ENCODE results near the gene LARGE1.

Gene LARGE1

GRCh38 chr22:33774781-33775180, 145.5 kb downstream of the LARGE1 start:
- no peak for DNase-seq (ENCODE audit: low spot score)

DNA sequence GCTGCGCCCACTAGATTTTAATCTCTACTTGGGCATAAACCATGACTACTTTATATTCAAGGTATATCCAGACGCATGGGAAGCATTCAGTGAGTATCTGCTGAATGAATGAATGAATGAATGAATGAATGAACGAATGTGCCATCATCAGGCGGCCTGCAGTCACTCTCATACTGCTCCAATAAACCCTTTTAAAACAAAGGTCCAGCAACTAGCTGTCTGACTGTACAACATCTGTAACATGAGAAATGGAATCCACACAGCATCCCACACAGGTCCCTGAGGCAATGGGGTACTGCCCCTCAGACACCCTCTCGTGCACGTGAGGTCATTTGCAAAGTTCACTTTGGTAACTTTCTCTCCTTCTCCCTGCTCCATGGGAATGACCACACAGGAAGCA, 147.5 kb downstream of the LARGE1 start:
- DNase-seq (ENCODE audit: low spot score), result no peak

- DNase-seq (ENCODE audit: low spot score), result no peak
Observed at GRCh38 chr22:33771136-33771535, 149.1 kb downstream of the LARGE1 start.

- no peak for DNase-seq (ENCODE audit: low spot score)
Observed at GRCh38 chr22:33770723-33771122, 149.6 kb downstream of the LARGE1 start.

DNA sequence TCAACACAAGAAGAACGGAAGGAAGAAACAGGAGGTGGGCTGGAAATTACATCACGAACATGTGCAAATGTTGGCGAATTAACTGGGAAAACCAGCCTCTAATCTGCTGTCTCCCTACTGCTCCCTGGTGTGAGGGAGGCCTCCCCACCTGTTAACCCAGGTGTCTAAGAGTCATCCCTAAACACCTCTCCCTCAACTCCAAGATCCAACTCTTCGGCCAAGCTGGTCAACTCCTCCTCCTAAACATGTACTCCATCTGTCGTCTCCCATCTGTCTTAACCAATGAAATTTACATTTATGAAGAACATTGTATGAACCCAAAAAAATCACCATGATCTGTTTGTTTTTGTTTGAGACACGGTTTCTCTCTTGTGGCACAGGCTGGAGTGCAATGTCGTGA, 154.2 kb downstream of the LARGE1 start:
- no peak for DNase-seq (ENCODE audit: low spot score)

GRCh38 chr22:33758961-33759360, 161.3 kb downstream of the LARGE1 start:
- no peak for DNase-seq (ENCODE audit: low spot score)

DNA sequence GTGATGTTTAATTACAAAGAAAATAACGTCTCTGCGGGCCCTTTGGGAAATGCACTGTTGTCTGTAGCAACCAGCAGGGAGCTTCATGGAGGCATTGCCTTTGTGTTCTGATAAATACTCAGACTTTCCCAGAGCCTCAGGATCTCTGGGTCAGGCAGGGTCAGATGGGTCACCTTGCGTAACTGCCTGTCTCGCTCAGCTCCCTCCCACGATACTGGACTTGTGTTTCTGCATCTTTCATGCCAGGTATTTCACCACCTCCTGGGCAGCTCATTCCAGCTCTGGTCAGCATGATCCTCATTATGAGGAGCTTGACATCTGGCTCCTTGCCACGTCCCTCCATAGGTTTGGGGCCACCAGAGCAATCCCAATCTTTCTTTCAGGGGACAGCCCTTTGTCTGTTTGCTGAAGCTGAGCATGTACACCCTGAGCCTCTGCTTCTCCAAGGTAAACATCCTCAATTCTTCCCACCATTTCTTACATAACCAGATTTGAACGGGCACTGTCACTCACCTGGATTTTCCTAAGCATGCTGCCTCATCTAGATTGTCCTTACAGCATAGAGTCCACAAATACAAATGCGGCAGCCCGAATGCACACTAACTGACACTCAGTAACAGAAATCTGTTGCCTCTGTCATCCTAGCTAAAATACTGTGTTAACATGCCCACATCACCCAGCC, 162.3 kb downstream of the LARGE1 start:
- no peak for DNase-seq (ENCODE audit: low spot score)

DNA sequence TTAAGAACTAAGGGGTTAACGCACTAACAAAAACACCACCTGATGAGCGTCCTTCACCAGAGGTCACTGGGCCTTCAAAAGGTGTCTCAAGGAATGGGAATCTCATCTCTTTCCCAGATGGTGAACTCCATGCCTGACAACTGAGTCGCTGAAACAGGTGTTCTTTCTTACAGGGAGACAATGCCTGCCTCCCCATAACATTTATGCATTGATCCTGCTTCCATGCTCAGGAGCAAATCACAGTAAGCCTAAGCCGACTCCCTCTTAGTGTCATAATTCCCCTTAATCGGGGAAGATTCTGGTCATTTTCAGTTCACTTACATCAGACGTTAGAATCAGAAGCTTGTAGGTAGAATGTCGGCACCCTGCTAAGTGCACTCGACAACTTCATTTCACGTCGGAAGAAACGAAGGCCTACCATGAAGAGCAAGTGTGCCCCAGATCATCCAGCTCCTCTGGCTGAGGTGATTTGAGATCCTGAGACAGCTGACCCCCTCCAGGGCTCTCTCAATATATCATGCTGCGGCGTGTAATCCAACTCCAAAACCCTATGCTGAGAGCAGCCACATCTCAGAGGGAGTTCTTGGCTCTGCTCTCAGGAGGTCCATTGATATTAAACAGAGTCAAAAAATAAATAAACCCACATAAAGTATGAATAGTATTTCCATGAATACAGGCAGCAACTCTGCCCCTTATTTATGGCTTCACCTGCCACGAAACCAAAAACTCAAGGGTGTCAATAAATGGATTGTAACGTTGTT, 163.1 kb downstream of the LARGE1 start:
- no peak for DNase-seq (ENCODE audit: low spot score)

DNA sequence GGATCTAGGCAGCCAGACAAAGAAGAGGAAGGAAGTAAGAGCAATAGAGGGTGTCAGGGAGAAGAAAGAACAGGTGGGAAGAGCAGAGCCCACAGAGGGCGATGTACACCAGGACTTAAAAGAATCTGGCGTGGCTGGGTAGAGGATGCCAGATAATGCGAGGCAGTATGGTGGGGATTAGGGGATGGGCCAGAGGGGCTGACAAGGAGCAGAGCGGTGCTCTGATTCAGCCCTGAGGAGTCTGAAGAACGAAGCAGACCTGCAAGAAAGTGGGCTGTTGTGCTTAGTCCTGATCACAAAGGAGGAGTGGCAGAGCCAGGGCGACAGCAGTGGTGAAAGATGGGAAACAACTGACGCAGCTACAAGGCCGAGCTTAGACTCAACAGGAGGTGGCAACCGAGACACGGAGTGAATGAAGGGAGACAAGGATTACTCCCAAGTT, 163.7 kb downstream of the LARGE1 start:
- no peak for DNase-seq (ENCODE audit: low spot score)

DNA sequence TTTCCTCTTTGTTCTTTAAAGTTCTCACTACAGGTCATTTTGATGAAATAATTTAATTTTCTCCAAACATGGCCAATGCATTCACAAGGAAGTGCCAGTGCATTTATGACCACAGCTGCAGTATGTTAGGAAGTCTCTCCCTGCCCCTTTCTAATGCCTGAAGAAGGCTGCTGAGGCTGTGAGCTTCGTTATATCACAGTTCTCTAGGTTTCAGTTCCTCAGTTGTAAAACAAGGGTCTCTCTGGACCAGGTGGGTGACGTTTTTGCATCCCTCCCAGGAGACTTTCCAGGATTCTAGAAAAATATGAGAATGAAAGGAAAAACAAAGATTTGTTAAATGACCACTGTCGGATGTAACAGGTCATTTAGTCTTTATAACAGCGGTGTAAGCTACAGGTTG, 171.6 kb downstream of the LARGE1 start:
- no peak for DNase-seq (ENCODE audit: low spot score)

- DNase-seq (ENCODE audit: low spot score), result no peak
Observed at GRCh38 chr22:33747576-33748180, 172.6 kb downstream of the LARGE1 start.

- no peak for DNase-seq (ENCODE audit: low spot score)
Observed at GRCh38 chr22:33747029-33747428, 173.2 kb downstream of the LARGE1 start.

GRCh38 chr22:33746501-33746928, 173.8 kb downstream of the LARGE1 start:
- no peak for DNase-seq (ENCODE audit: low spot score)

DNA sequence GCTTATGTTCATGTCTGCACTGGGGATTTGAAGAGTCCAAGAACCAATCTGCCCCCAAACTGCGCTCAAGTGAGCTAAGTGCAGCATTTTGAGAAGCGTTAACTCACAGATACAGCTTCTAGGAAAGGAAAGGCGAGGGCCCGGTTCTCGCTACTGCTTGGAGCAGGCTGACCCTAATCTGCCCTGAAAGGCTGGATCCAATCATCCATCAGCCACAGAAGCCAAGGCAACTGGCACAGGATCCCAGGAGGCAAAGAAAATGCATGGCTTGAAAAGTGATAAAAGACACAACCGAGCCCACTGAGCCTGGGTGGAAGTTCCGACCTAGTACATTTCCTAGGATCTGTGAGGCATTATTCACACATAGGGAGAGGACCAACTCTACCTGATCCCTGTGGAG, 174.8 kb downstream of the LARGE1 start:
- no peak for DNase-seq (ENCODE audit: low spot score)

- DNase-seq (ENCODE audit: low spot score), result no peak
Observed at GRCh38 chr22:33743756-33744155, 176.5 kb downstream of the LARGE1 start.

- no peak for DNase-seq (ENCODE audit: low spot score)
Observed at GRCh38 chr22:33741025-33741424, 179.3 kb downstream of the LARGE1 start.

GRCh38 chr22:33739516-33739915, 180.8 kb downstream of the LARGE1 start:
- DNase-seq (ENCODE audit: low spot score), result no peak

- DNase-seq (ENCODE audit: low spot score), result no peak
Observed at GRCh38 chr22:33737662-33738061, 182.6 kb downstream of the LARGE1 start.

- DNase-seq (ENCODE audit: low spot score), result no peak
Observed at GRCh38 chr22:33735978-33736377, 184.3 kb downstream of the LARGE1 start.

DNA sequence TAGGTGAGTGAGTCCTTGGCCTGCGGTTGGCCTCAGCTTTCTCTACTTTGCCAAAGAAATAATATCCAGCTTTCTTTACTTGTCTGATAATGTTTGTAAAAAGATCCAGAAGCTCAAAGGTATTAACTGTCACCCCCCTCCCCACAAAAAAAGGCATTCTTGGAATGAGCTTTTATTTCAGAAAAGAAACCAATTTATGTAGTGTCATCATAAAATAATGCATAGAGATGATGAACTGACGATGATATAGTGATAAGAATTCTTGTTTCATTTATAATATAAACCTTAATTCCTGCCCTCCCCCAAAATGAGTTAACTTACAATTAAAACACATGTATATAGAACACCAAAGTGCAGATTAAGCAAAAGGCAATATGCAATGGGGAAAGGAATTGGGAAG, 191.4 kb downstream of the LARGE1 start:
- DNase-seq (ENCODE audit: low spot score), result no peak

GRCh38 chr22:33726294-33726734, 194.0 kb downstream of the LARGE1 start:
- no peak for DNase-seq (ENCODE audit: low spot score)

- no peak for DNase-seq (ENCODE audit: low spot score)
Observed at GRCh38 chr22:33723915-33724314, 196.4 kb downstream of the LARGE1 start.

- no peak for DNase-seq (ENCODE audit: low spot score)
Observed at GRCh38 chr22:33722816-33723215, 197.5 kb downstream of the LARGE1 start.
